Fibroblast of lung (primary cell): ENCODE measurements around the gene SLF1. TPM values are rescaled to one million over a fixed set of nuclear protein-coding genes. Genes with fewer than 3 reads are reported as not detected.

Source experiments
- DNase-seq, 2 donors: peaks; one replicate each; pipeline versions ENCODE4 v3.0.0 to v3.0.0-alpha.2; 2010; ENCODE audit warnings: low read depth in 2 of 2
- H2AFZ ChIP-seq: 2 replicates; pipeline ENCODE4 v1.5.1; 2012; ENCODE audit warnings: low read length, control low read depth, inconsistent platforms
- H3K27ac ChIP-seq: 2 replicates; pipeline ENCODE4 v1.5.1; 2011; ENCODE audit warnings: low read length, control low read depth; ENCODE audit not compliant: insufficient read depth
- H3K27me3 ChIP-seq: 2 replicates; pipeline ENCODE4 v1.5.1; 2011; ENCODE audit warnings: mild to moderate bottlenecking, low read length; ENCODE audit not compliant: control insufficient read depth, insufficient read depth
- H3K36me3 ChIP-seq: 2 replicates; pipeline ENCODE4 v1.5.1; 2011; ENCODE audit warnings: low read length; ENCODE audit not compliant: control insufficient read depth, insufficient read depth
- H3K4me1 ChIP-seq: 2 replicates; pipeline ENCODE4 v1.5.1; 2011; ENCODE audit warnings: low read length; ENCODE audit not compliant: control insufficient read depth, insufficient read depth; ENCODE audit errors: extremely low read depth
- H3K4me2 ChIP-seq: 2 replicates; pipeline ENCODE4 v1.5.1; 2011; ENCODE audit warnings: low read length, control low read depth; ENCODE audit not compliant: insufficient read depth; ENCODE audit errors: extremely low read depth
- H3K4me3 ChIP-seq, 4 experiments: fragments of 200-600 bp in 1 of 4; sonication (generic) in 1 of 4; replicated peaks in 1 of 4; 2 replicates each; pipeline ENCODE4 v1.5.1; 2011 to 2016; ENCODE audit warnings: low read length in 4 of 4, low read depth in 3 of 4, mild to moderate bottlenecking in 3 of 4, control low read depth in 2 of 4, inconsistent platforms in 1 of 4, mixed read lengths in 1 of 4; ENCODE audit not compliant: insufficient read depth in 1 of 4; ENCODE audit errors: control extremely low read depth in 1 of 4
- H3K79me2 ChIP-seq: 2 replicates; pipeline ENCODE4 v1.5.1; 2012; ENCODE audit warnings: mild to moderate bottlenecking, low read length, inconsistent platforms; ENCODE audit not compliant: control insufficient read depth, insufficient read depth
- H3K9ac ChIP-seq: 2 replicates; pipeline ENCODE4 v1.5.1; 2011; ENCODE audit warnings: mild to moderate bottlenecking, low read length, control low read depth; ENCODE audit not compliant: insufficient read depth
- H3K9me3 ChIP-seq: 2 replicates; pipeline ENCODE4 v1.5.1; 2012; ENCODE audit warnings: low read depth, low read length; ENCODE audit not compliant: control insufficient read depth, insufficient read depth
- H4K20me1 ChIP-seq: 2 replicates; pipeline ENCODE4 v1.5.1; 2011; ENCODE audit warnings: low read length; ENCODE audit not compliant: control insufficient read depth, insufficient read depth; ENCODE audit errors: extremely low read depth
- CTCF ChIP-seq, 2 donors: IDR thresholded peaks in 1 of 2; conservative IDR thresholded peaks in 1 of 2; 1 replicate in 1 of 2; 2 replicates in 1 of 2; pipeline ENCODE4 v1.5.1; 2011 to 2012; ENCODE audit warnings: low read length in 2 of 2, control low read depth in 1 of 2, inconsistent platforms in 1 of 2, low read depth in 1 of 2, mild to moderate bottlenecking in 1 of 2
- EZH2 ChIP-seq: IDR thresholded peaks from 2 replicates; pipeline ENCODE4 v1.5.1; 2012; ENCODE audit warnings: low read length, control low read depth, mild to moderate bottlenecking; ENCODE audit errors: missing control alignments
- polyA plus RNA-seq, 2 donors: library from polyadenylated mRNA; depleted of rRNA in 1 of 2; stranded (reverse) in 1 of 2; unstranded in 1 of 2; fragments of >200 nt; gene quantifications; 2 replicates each; pipeline ENCODE4 v1.2.1, GENCODE V29; 2011 to 2012; ENCODE audit warnings: missing spikeins in 1 of 2
- total RNA-seq: library from RNA; depleted of rRNA; stranded (reverse); fragments of >200 nt; gene quantifications from 2 replicates; pipeline ENCODE4 v1.2.1, GENCODE V29; 2014

The SLF1 gene
- total and polyA plus RNA-seq, 2 donors (not counting 1 experiment from before 2014, with no cell fraction given), result 3.1 to 4.5 TPM

- no peak overlapping the region for H3K9ac ChIP-seq
- no peaks in the 10 kb centered on the region for H3K79me2 ChIP-seq
- H3K27me3 ChIP-seq, result no peaks in the 10 kb centered on the region
- H3K27ac ChIP-seq, result no peak overlapping the region
- no peak for DNase-seq
- H4K20me1 ChIP-seq, result no peaks in the 10 kb centered on the region
- no peak overlapping the region for H3K4me3 ChIP-seq
- no peaks in the 10 kb centered on the region for H3K4me1 ChIP-seq
- H2AFZ ChIP-seq, result no peak overlapping the region
- no peaks in the 10 kb centered on the region for H3K9me3 ChIP-seq
- no peaks in the 10 kb centered on the region for H3K36me3 ChIP-seq
- TF ChIP-seq CTCF (conservative IDR thresholded peaks at IDR 0.05 in 1 of 2, IDR thresholded peaks at IDR 0.05 in 1 of 2; ENCODE audit: low read depth in 1 of 2, low read length in 2 of 2) (no peak), EZH2 (no peak)
- no peak overlapping the region for H3K4me2 ChIP-seq
These were observed 118.0 kb downstream of the SLF1 start for GRCh38 chr5:94736498-94736897.

GRCh38 chr5:94740286-94740685 is 121.8 kb downstream of the SLF1 start:
- Histone ChIP-seq H3K9me3 (no peaks in the 10 kb centered on the region), H3K9ac (no peak overlapping the region), H3K27me3 (no peaks in the 10 kb centered on the region), H3K4me2 (no peak overlapping the region), H3K4me3 (no peak overlapping the region), H2AFZ (no peak overlapping the region), H4K20me1 (no peaks in the 10 kb centered on the region), H3K79me2 (no peaks in the 10 kb centered on the region), H3K36me3 (no peaks in the 10 kb centered on the region), H3K4me1 (no peaks in the 10 kb centered on the region), H3K27ac (no peak overlapping the region)
- no peak for TF ChIP-seq CTCF (conservative IDR thresholded peaks at IDR 0.05 in 1 of 2, IDR thresholded peaks at IDR 0.05 in 1 of 2; ENCODE audit: low read depth in 1 of 2, low read length in 2 of 2)
- no peak for TF ChIP-seq EZH2
- no peak for DNase-seq

- Histone ChIP-seq H4K20me1 (no peaks in the 10 kb centered on the region), H3K4me1 (no peaks in the 10 kb centered on the region), H3K4me2 (no peak overlapping the region), H3K9ac (no peak overlapping the region), H3K27ac (no peak overlapping the region), H3K36me3 (no peaks in the 10 kb centered on the region), H3K9me3 (no peaks in the 10 kb centered on the region), H3K27me3 (no peaks in the 10 kb centered on the region), H2AFZ (no peak overlapping the region), H3K4me3 (no peak overlapping the region), H3K79me2 (no peaks in the 10 kb centered on the region)
- TF ChIP-seq EZH2, result no peak
- no peak for TF ChIP-seq CTCF (conservative IDR thresholded peaks at IDR 0.05 in 1 of 2, IDR thresholded peaks at IDR 0.05 in 1 of 2; ENCODE audit: low read depth in 1 of 2, low read length in 2 of 2)
- DNase-seq, result no peak
These were observed 124.4 kb downstream of the SLF1 start for GRCh38 chr5:94742852-94743251.
